NCI-H2171 treated with DMSO at 0.1 percent for 48 hours (cell line): ENCODE data around the gene CADM3.
A peak's percentile ranks its signal among the peaks of the same experiment; 100 is the strongest.

Source experiments
- DNase-seq: peaks from one replicate; lab custom pipeline; 2025; lab: John Stamatoyannopoulos, UW

CADM3 gene

GRCh38 chr1:159175571-159175970 is 4.2 kb downstream of the CADM3 start:
- no peak for DNase-seq

- no peak for DNase-seq
Observed at GRCh38 chr1:159177272-159177907, 6.0 kb downstream of the CADM3 start.

GRCh38 chr1:159179906-159180305 is 8.5 kb downstream of the CADM3 start:
- peak; percentile 14 for DNase-seq

GRCh38 chr1:159180516-159180915 is 9.1 kb downstream of the CADM3 start:
- DNase-seq, result no peak

GRCh38 chr1:159181328-159182024 is 10.1 kb downstream of the CADM3 start:
- DNase-seq, result no peak

GRCh38 chr1:159184201-159184600 is 12.8 kb downstream of the CADM3 start:
- no peak for DNase-seq

GRCh38 chr1:159185121-159185520 is 13.7 kb downstream of the CADM3 start:
- no peak for DNase-seq

- no peak for DNase-seq
Observed at GRCh38 chr1:159187033-159187432, 15.6 kb downstream of the CADM3 start.

GRCh38 chr1:159187647-159188374 is 16.4 kb downstream of the CADM3 start:
- DNase-seq, result no peak

GRCh38 chr1:159188375-159188788 is 17.0 kb downstream of the CADM3 start:
- no peak for DNase-seq

GRCh38 chr1:159190441-159190840 is 19.0 kb downstream of the CADM3 start:
- no peak for DNase-seq

- DNase-seq, result no peak
Observed at GRCh38 chr1:159196543-159196942, 25.1 kb downstream of the CADM3 start.

GRCh38 chr1:159197561-159198557 is 26.4 kb downstream of the CADM3 start:
- DNase-seq, result peak; percentile 6

- DNase-seq, result no peak
Observed at GRCh38 chr1:159199901-159200300, 28.5 kb downstream of the CADM3 start.

- DNase-seq, result no peak
Observed at GRCh38 chr1:159200769-159201168, 29.4 kb downstream of the CADM3 start.

GRCh38 chr1:159201642-159202041 is 30.2 kb downstream of the CADM3 start:
- DNase-seq, result no peak

GRCh38 chr1:159203610-159204009 is 32.2 kb downstream of the CADM3 start:
- no peak for DNase-seq

- DNase-seq, result no peak
Observed at GRCh38 chr1:159204161-159205141, 33.0 kb downstream of the CADM3 start, which contains the start of gene ACKR1. ACKR1 (plus strand) TSS chr1:159204875; CDS start chr1:159204960, 85 bp downstream.

GRCh38 chr1:159205225-159205624 is 33.8 kb downstream of the CADM3 start:
- no peak for DNase-seq

GRCh38 chr1:159206110-159206509 is 34.7 kb downstream of the CADM3 start:
- no peak for DNase-seq
